Skin epidermis (tissue), 12 donors: Measurements from ENCODE around the gene PRKAB2.
"Not testable (repeated sequence)": the region's sequence is repeated elsewhere in the genome, so short reads cannot be mapped to it uniquely, and the experiment has no call there.

ENCODE experiments used
- H3K27ac ChIP-seq, 21 experiments: fragments of 200-600 bp; sonication (generic) in 11 of 21; one replicate each; pipeline ENCODE4 v1.5.0; 2020; ENCODE audit warnings: mild to moderate bottlenecking in 3 of 21, inconsistent platforms in 2 of 21, moderate library complexity in 2 of 21
- H3K4me3 ChIP-seq, 7 experiments: fragments of 200-600 bp; sonication (generic) in 2 of 7; one replicate each; pipeline ENCODE4 v1.5.0; 2020; ENCODE audit warnings: inconsistent platforms in 2 of 7, mild to moderate bottlenecking in 2 of 7, moderate library complexity in 1 of 7

The PRKAB2 gene

GRCh38 chr1:147114353-147114752, 57.9 kb downstream of the PRKAB2 start:
- not testable (repeated sequence) for H3K4me3 ChIP-seq, H3K27ac ChIP-seq

- no peak overlapping the region for H3K4me3 ChIP-seq
- no peak overlapping the region for H3K27ac ChIP-seq
These were observed 60.7 kb downstream of the PRKAB2 start for GRCh38 chr1:147111381-147112130.

GRCh38 chr1:147110872-147111271, 61.4 kb downstream of the PRKAB2 start:
- Histone ChIP-seq H3K4me3 (no peak overlapping the region), H3K27ac (no peak overlapping the region)

- H3K27ac ChIP-seq: no peak overlapping the region
- H3K4me3 ChIP-seq: no peak overlapping the region
These were observed 61.8 kb downstream of the PRKAB2 start for GRCh38 chr1:147110434-147110833.

- no peak overlapping the region for H3K27ac ChIP-seq
- no peak overlapping the region for H3K4me3 ChIP-seq
These were observed 62.5 kb downstream of the PRKAB2 start for GRCh38 chr1:147109762-147110161.

- Histone ChIP-seq H3K27ac (no peak overlapping the region), H3K4me3 (no peak overlapping the region)
These were observed 63.2 kb downstream of the PRKAB2 start for GRCh38 chr1:147109041-147109440.

- H3K27ac ChIP-seq, H3K4me3 ChIP-seq: not testable (repeated sequence)
These were observed 65.8 kb downstream of the PRKAB2 start for GRCh38 chr1:147106407-147106881.

- no peak overlapping the region for H3K27ac ChIP-seq
- H3K4me3 ChIP-seq: no peak overlapping the region
These were observed 66.4 kb downstream of the PRKAB2 start for GRCh38 chr1:147105909-147106308.
